Liver (tissue), 9 donors: ENCODE measurements around the gene PRPF18. TPM values are rescaled to one million over a fixed set of nuclear protein-coding genes. Genes with fewer than 3 reads are reported as not detected.

ENCODE experiments used
- DNase-seq: peaks from one replicate; pipeline ENCODE4 v3.0.0-alpha.2; 2017; ENCODE audit warnings: low spot score
- H3K27ac ChIP-seq, 2 donors: one replicate each; pipeline ENCODE4 v1.7.0; 2013; ENCODE audit warnings: inconsistent platforms in 2 of 2, low read length in 2 of 2, control low read depth in 1 of 2, low read depth in 1 of 2, mild to moderate bottlenecking in 1 of 2
- H3K27me3 ChIP-seq, 4 donors: one replicate each; pipeline versions ENCODE4 v1.6.1 to v1.7.0; 2013; ENCODE audit warnings: low read length in 3 of 4, inconsistent platforms in 1 of 4, mild to moderate bottlenecking in 1 of 4, moderate library complexity in 1 of 4; ENCODE audit not compliant: control insufficient read depth in 4 of 4, insufficient read depth in 4 of 4
- H3K36me3 ChIP-seq, 4 donors: one replicate each; pipeline versions ENCODE4 v1.6.1 to v1.7.0; 2013; ENCODE audit warnings: low read length in 3 of 4, mild to moderate bottlenecking in 3 of 4, low read depth in 1 of 4, moderate library complexity in 1 of 4; ENCODE audit not compliant: control insufficient read depth in 4 of 4, insufficient read depth in 3 of 4
- H3K4me1 ChIP-seq, 4 donors: one replicate each; pipeline versions ENCODE4 v1.6.1 to v1.7.0; 2013; ENCODE audit warnings: low read length in 3 of 4, mild to moderate bottlenecking in 3 of 4, moderate library complexity in 1 of 4; ENCODE audit not compliant: control insufficient read depth in 4 of 4, insufficient read depth in 4 of 4
- H3K4me3 ChIP-seq, 3 donors: one replicate each; pipeline versions ENCODE4 v1.6.1 to v1.7.0; 2013; ENCODE audit warnings: low read length in 3 of 3, control low read depth in 1 of 3, low read depth in 1 of 3, mild to moderate bottlenecking in 1 of 3
- H3K9ac ChIP-seq, 2 donors: one replicate each; pipeline ENCODE4 v1.7.0; 2013; ENCODE audit warnings: low read length in 2 of 2, mild to moderate bottlenecking in 2 of 2, moderate library complexity in 2 of 2, control low read depth in 1 of 2, low read depth in 1 of 2
- H3K9me3 ChIP-seq, 4 donors: one replicate each; pipeline versions ENCODE4 v1.6.1 to v1.7.0; 2013; ENCODE audit warnings: low read length in 3 of 4; ENCODE audit not compliant: control insufficient read depth in 4 of 4
- ATF3 ChIP-seq: IDR thresholded peaks from 2 replicates; pipeline ENCODE4 v1.6.1; 2016; ENCODE audit warnings: antibody characterized with exemption
- FOXA2 ChIP-seq: IDR thresholded peaks from 2 replicates; pipeline ENCODE4 v1.6.1; 2016; ENCODE audit warnings: antibody characterized with exemption
- GABPA ChIP-seq, 2 donors: IDR thresholded peaks in 1 of 2; conservative IDR thresholded peaks in 1 of 2; 2 replicates each; pipeline ENCODE4 v1.6.1; 2016; ENCODE audit warnings: antibody characterized with exemption in 2 of 2, mild to moderate bottlenecking in 1 of 2, moderate library complexity in 1 of 2
- HNF4A ChIP-seq, 2 donors: conservative IDR thresholded peaks; 2 replicates each; pipeline ENCODE4 v1.6.1; 2016; ENCODE audit warnings: antibody characterized with exemption in 2 of 2, mild to moderate bottlenecking in 2 of 2
- JUND ChIP-seq, 2 donors: IDR thresholded peaks; 2 replicates each; pipeline ENCODE4 v1.6.1; 2016; ENCODE audit warnings: antibody characterized with exemption in 2 of 2
- NR2F2 ChIP-seq: IDR thresholded peaks from 2 replicates; pipeline ENCODE4 v1.6.1; 2016; ENCODE audit warnings: antibody characterized with exemption
- RAD21 ChIP-seq, 2 donors: IDR thresholded peaks; 2 replicates each; pipeline ENCODE4 v1.6.1; 2016; ENCODE audit warnings: antibody characterized with exemption in 2 of 2, mild to moderate bottlenecking in 2 of 2
- REST ChIP-seq: IDR thresholded peaks from 2 replicates; pipeline ENCODE4 v1.6.1; 2016; ENCODE audit warnings: antibody characterized with exemption, mild to moderate bottlenecking
- SP1 ChIP-seq: IDR thresholded peaks from 2 replicates; pipeline ENCODE4 v1.6.1; 2018; ENCODE audit warnings: antibody characterized with exemption, mild to moderate bottlenecking
- WGBS: extraction: QIAGEN DNeasy Blood & Tissue Kit; methylation state at CpG from one replicate; pipeline ENCODE4 v1.1.7; 2013; 5-methylcytosine and 5-hydroxymethylcytosine counted together
- polyA plus RNA-seq, 2 donors: library from polyadenylated mRNA; stranded (reverse) in 1 of 2; unstranded in 1 of 2; fragments of 200-250 nt in 1 of 2; fragments of >200 nt in 1 of 2; fragmentation: Nextera tagmentation in 1 of 2; extraction: Ambion mirVana in 1 of 2; gene quantifications; one replicate each; pipeline versions ENCODE4 v1.2.1 to v1.2.3, GENCODE V29; 2013 to 2015
- total RNA-seq, 2 donors: library from RNA; depleted of rRNA; stranded (reverse); fragments of >200 nt; gene quantifications; one replicate each; pipeline ENCODE4 v1.2.3, GENCODE V29; 2014
- donor health status: healthy.
- donor health status: healthy.
- donor health status: healthy.
- donor health status: healthy.
- donor health status: healthy.

PRPF18 gene
- total and polyA plus RNA-seq, 4 donors, result 10.0 to 28.3 (median 14.5) TPM

GRCh38 chr10:13637303-13637856 is 50.6 kb downstream of the PRPF18 start:
- peaks cover 0 to 17% (median 9%) of the 10 kb centered on the region in 4 donors for H3K36me3 ChIP-seq
- TF ChIP-seq JUND (IDR thresholded peaks at IDR 0.05) (no peak), FOXA2 (no peak), GABPA (IDR thresholded peaks at IDR 0.05 in 1 of 2, conservative IDR thresholded peaks at IDR 0.05 in 1 of 2) (no peak), REST (no peak), SP1 (no peak), HNF4A (conservative IDR thresholded peaks at IDR 0.05) (no peak), ATF3 (no peak), RAD21 (IDR thresholded peaks at IDR 0.05) (no peak)
- H3K9ac ChIP-seq, result no peak overlapping the region

GRCh38 chr10:13637894-13638293 is 51.1 kb downstream of the PRPF18 start:
- H3K36me3 ChIP-seq, result peaks cover 0 to 18% (median 10%) of the 10 kb centered on the region in 4 donors
- no peak for DNase-seq
- no peaks in the 10 kb centered on the region for H3K27me3 ChIP-seq
- H3K9ac ChIP-seq, result no peak overlapping the region
- WGBS, result 98% methylated on average over 5 of the region's 5 CpGs
- no peak for TF ChIP-seq RAD21 (IDR thresholded peaks at IDR 0.05)
- no peak for TF ChIP-seq ATF3
- no peak for TF ChIP-seq JUND (IDR thresholded peaks at IDR 0.05)
- TF ChIP-seq NR2F2, result no peak
- H3K9me3 ChIP-seq, result peaks cover 0 to 3% (median 1%) of the 10 kb centered on the region in 4 donors
- H3K27ac ChIP-seq, result no peak overlapping the region
- H3K4me3 ChIP-seq, result no peak overlapping the region
- no peaks in the 10 kb centered on the region for H3K4me1 ChIP-seq

More at GRCh38 chr10:13637303-13637856, 50.6 kb downstream of the PRPF18 start:
- Histone ChIP-seq H3K4me3 (no peak overlapping the region), H3K9me3 (peaks cover 0 to 3% (median 1%) of the 10 kb centered on the region in 4 donors), H3K27ac (no peak overlapping the region), H3K4me1 (no peaks in the 10 kb centered on the region), H3K27me3 (no peaks in the 10 kb centered on the region)
- 89% methylated on average over 1 of the region's 1 CpG for WGBS
- DNase-seq, result no peak

GRCh38 chr10:13642293-13642692 is 55.5 kb downstream of the PRPF18 start:
- H3K36me3 ChIP-seq, result peaks cover 5 to 39% (median 25%) of the 10 kb centered on the region in 4 donors
- WGBS, result 97% methylated on average over 2 of the region's 2 CpGs

More at GRCh38 chr10:13642293-13642692, 55.5 kb downstream of the PRPF18 start:
- Histone ChIP-seq H3K27ac (no peak overlapping the region), H3K4me3 (no peak overlapping the region), H3K27me3 (no peaks in the 10 kb centered on the region), H3K4me1 (no peaks in the 10 kb centered on the region), H3K9me3 (peaks cover 0 to 3% (median 1%) of the 10 kb centered on the region in 4 donors), H3K9ac (no peak overlapping the region)
- no peak for DNase-seq
- TF ChIP-seq JUND (IDR thresholded peaks at IDR 0.05), result no peak
